ENCODE measurements around the gene DIABLO. TPM values are rescaled to one million over a fixed set of nuclear protein-coding genes. Genes with fewer than 3 reads are reported as not detected.
A peak's percentile ranks its signal among the peaks of the same experiment; 100 is the strongest.

DIABLO gene
- total and polyA plus RNA-seq, 9 of the 15 experiments (the other 6 are each of a cell fraction or from before 2014, with no cell fraction given) = 37.3 to 101 (median 80.1) TPM

- TF ChIP-seq, protein P1, sequence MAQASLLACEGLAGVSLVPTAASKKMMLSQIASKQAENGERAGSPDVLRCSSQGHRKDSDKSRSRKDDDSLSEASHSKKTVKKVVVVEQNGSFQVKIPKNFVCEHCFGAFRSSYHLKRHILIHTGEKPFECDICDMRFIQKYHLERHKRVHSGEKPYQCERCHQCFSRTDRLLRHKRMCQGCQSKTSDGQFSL (CRISPR knock-in tag; IDR thresholded peaks at IDR 0.05) = no peak; the same call in 1 of the 2 replicates
- TF ChIP-seq, protein P1 (tag; IDR thresholded peaks at IDR 0.05) = no peak
- TF ChIP-seq LEF1 (IDR thresholded peaks at IDR 0.05) = peak; percentile 83; the same call in 1 of the 2 replicates
- TF ChIP-seq ZFX (CRISPR knock-in tag; IDR thresholded peaks at IDR 0.05) = peak; percentile 92
- no peak for TF ChIP-seq ZC3H11A (IDR thresholded peaks at IDR 0.05; ENCODE audit: low read depth, low read length)
- TF ChIP-seq CTBP1 (IDR thresholded peaks at IDR 0.05; ENCODE audit: borderline replicate concordance) = peak; percentile 75; the same call in 1 of the 2 replicates
- no peak for TF ChIP-seq ZBTB1 (CRISPR knock-in tag; IDR thresholded peaks at IDR 0.05; ENCODE audit: borderline replicate concordance, low read depth)
- peak in 1 of 2 experiments; percentile 79; a peak in 1 of 4 replicates for TF ChIP-seq RCOR1 (IDR thresholded peaks at IDR 0.05; ENCODE audit: borderline replicate concordance in 1 of 2, low read depth in 2 of 2, low read length in 2 of 2)
- TF ChIP-seq MYNN (IDR thresholded peaks at IDR 0.05) = no peak
- no peak for TF ChIP-seq MYNN (CRISPR knock-in tag; IDR thresholded peaks at IDR 0.05)
- peak; percentile 32; the same call in 1 of the 2 replicates for TF ChIP-seq SPI1 (IDR thresholded peaks at IDR 0.05; ENCODE audit: borderline replicate concordance, low read depth, low read length)
- TF ChIP-seq ZNF408 (CRISPR knock-in tag; IDR thresholded peaks at IDR 0.05; ENCODE audit: low read depth) = no peak
- 0 out of 2 replicates have a peak, but pooled peaks have one; percentile 58 for TF ChIP-seq SMAD3 (CRISPR knock-in tag; conservative IDR thresholded peaks at IDR 0.05)
- TF ChIP-seq SP1 (CRISPR knock-in tag; IDR thresholded peaks at IDR 0.05) = peak; percentile 86
- TF ChIP-seq, protein P2, sequence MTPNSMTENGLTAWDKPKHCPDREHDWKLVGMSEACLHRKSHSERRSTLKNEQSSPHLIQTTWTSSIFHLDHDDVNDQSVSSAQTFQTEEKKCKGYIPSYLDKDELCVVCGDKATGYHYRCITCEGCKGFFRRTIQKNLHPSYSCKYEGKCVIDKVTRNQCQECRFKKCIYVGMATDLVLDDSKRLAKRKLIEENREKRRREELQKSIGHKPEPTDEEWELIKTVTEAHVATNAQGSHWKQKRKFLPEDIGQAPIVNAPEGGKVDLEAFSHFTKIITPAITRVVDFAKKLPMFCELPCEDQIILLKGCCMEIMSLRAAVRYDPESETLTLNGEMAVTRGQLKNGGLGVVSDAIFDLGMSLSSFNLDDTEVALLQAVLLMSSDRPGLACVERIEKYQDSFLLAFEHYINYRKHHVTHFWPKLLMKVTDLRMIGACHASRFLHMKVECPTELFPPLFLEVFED (CRISPR knock-in tag; conservative IDR thresholded peaks at IDR 0.05) = 0 out of 2 replicates have a peak, but pooled peaks have one; percentile 44
- TF ChIP-seq CHCHD3 (CRISPR knock-in tag; IDR thresholded peaks at IDR 0.05) = no peak
- TF ChIP-seq ZNF280B (CRISPR knock-in tag; IDR thresholded peaks at IDR 0.05) = no peak
- no peak for TF ChIP-seq ZNF134 (CRISPR knock-in tag; conservative IDR thresholded peaks at IDR 0.05)
- peak; percentile 76 for TF ChIP-seq MEF2A (IDR thresholded peaks at IDR 0.05; ENCODE audit: control insufficient read depth, low read depth, low read length)
- peak; percentile 100 for TF ChIP-seq PHF20 (IDR thresholded peaks at IDR 0.05; ENCODE audit: partially characterized antibody)
- no peak for TF ChIP-seq NFXL1 (CRISPR knock-in tag; IDR thresholded peaks at IDR 0.05)
- peak; percentile 95 for TF ChIP-seq POLR2G (IDR thresholded peaks at IDR 0.05; ENCODE audit: low read depth, low read length)
- TF ChIP-seq CC2D1A (IDR thresholded peaks at IDR 0.05) = peak; percentile 77
- TF ChIP-seq, protein P3, sequence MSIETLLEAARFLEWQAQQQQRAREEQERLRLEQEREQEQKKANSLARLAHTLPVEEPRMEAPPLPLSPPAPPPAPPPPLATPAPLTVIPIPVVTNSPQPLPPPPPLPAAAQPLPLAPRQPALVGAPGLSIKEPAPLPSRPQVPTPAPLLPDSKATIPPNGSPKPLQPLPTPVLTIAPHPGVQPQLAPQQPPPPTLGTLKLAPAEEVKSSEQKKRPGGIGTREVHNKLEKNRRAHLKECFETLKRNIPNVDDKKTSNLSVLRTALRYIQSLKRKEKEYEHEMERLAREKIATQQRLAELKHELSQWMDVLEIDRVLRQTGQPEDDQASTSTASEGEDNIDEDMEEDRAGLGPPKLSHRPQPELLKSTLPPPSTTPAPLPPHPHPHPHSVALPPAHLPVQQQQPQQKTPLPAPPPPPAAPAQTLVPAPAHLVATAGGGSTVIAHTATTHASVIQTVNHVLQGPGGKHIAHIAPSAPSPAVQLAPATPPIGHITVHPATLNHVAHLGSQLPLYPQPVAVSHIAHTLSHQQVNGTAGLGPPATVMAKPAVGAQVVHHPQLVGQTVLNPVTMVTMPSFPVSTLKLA (conservative IDR thresholded peaks at IDR 0.05) = peak; percentile 95 to 99
- TF ChIP-seq RFX1 (IDR thresholded peaks at IDR 0.05) = no peak
Measured at GRCh38 chr12:122266230-122266901, 40.5 kb upstream of the DIABLO start, which contains the start of gene VPS33A (continued).
